ENCODE results near the gene FAF1. TPM values are rescaled to one million over a fixed set of nuclear protein-coding genes. Genes with fewer than 3 reads are reported as not detected.

Gene FAF1
- total and polyA plus RNA-seq, 9 of the 15 experiments (the other 6 are each of a cell fraction or from before 2014, with no cell fraction given): 48.7 to 225 (median 118) TPM

DNA sequence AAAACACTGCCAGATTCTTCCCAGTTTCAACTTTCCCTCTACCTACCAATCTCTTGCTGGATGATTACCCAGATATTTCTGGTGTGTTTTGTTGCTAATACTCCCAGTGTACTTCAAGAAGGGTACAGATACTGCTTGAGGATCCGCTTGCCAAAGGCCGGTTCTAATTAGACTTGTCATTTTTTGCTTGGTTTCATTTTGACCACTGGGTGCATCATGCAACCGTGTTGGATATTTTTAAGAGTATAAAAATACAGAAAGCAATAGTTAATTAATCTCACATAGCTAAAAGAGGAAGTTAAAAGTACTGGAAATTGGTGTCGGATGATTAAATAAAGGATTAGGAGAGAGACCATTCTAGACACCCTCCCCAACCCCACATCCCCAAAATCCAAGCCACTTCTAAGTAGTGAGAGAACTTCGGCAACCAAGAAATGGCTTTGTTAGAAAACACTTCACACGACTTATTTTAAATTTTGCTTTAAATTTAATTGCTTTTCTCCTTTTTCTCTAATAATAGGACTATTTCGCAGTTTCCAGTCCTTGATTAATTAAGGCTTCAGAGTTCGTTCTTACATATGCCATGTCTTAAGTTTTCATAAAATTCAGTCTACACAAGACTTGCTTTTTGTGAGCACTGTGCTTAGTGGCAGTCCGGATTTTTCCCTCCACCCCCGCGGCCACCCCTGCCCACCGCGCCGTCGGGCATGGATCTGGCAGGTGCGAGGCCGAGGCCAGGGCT lies 7.5 kb upstream of the FAF1 start (continued):
- TF ChIP-seq, protein P1, sequence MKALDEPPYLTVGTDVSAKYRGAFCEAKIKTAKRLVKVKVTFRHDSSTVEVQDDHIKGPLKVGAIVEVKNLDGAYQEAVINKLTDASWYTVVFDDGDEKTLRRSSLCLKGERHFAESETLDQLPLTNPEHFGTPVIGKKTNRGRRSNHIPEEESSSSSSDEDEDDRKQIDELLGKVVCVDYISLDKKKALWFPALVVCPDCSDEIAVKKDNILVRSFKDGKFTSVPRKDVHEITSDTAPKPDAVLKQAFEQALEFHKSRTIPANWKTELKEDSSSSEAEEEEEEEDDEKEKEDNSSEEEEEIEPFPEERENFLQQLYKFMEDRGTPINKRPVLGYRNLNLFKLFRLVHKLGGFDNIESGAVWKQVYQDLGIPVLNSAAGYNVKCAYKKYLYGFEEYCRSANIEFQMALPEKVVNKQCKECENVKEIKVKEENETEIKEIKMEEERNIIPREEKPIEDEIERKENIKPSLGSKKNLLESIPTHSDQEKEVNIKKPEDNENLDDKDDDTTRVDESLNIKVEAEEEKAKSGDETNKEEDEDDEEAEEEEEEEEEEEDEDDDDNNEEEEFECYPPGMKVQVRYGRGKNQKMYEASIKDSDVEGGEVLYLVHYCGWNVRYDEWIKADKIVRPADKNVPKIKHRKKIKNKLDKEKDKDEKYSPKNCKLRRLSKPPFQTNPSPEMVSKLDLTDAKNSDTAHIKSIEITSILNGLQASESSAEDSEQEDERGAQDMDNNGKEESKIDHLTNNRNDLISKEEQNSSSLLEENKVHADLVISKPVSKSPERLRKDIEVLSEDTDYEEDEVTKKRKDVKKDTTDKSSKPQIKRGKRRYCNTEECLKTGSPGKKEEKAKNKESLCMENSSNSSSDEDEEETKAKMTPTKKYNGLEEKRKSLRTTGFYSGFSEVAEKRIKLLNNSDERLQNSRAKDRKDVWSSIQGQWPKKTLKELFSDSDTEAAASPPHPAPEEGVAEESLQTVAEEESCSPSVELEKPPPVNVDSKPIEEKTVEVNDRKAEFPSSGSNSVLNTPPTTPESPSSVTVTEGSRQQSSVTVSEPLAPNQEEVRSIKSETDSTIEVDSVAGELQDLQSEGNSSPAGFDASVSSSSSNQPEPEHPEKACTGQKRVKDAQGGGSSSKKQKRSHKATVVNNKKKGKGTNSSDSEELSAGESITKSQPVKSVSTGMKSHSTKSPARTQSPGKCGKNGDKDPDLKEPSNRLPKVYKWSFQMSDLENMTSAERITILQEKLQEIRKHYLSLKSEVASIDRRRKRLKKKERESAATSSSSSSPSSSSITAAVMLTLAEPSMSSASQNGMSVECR (CRISPR knock-in tag; IDR thresholded peaks at IDR 0.05): no peak
- TF ChIP-seq NR2F6 (CRISPR knock-in tag; IDR thresholded peaks at IDR 0.05) (no peak), GABPB1 (CRISPR knock-in tag; IDR thresholded peaks at IDR 0.05) (no peak), GTF2A2 (tag; IDR thresholded peaks at IDR 0.05) (0 out of 2 replicates have a peak, but pooled peaks have one; percentile 17), ZNF197 (CRISPR knock-in tag; IDR thresholded peaks at IDR 0.05; ENCODE audit: low read depth) (no peak), ZEB2 (IDR thresholded peaks at IDR 0.05) (0 out of 2 replicates have a peak, but pooled peaks have one; percentile 9), NFIC (IDR thresholded peaks at IDR 0.05) (no peak), FOXJ3 (CRISPR knock-in tag; IDR thresholded peaks at IDR 0.05) (no peak), LCOR (CRISPR knock-in tag; IDR thresholded peaks at IDR 0.05) (no peak), ZNF583 (CRISPR knock-in tag; IDR thresholded peaks at IDR 0.05) (no peak), BRF1 (IDR thresholded peaks at IDR 0.05; ENCODE audit: borderline replicate concordance, extremely low read depth, insufficient read length) (no peak), ZNF785 (CRISPR knock-in tag; IDR thresholded peaks at IDR 0.05) (no peak), SAFB2 (IDR thresholded peaks at IDR 0.05; ENCODE audit: borderline replicate concordance, low read depth, low read length, severe bottlenecking) (no peak), PHF8 (IDR thresholded peaks at IDR 0.05; ENCODE audit: borderline replicate concordance, low read length) (no peak), ZNF274 (IDR thresholded peaks at IDR 0.05; ENCODE audit: borderline replicate concordance, low read depth, low read length) (no peak), MEF2A (IDR thresholded peaks at IDR 0.05; ENCODE audit: control insufficient read depth, low read depth, low read length) (no peak), SLC30A9 (CRISPR knock-in tag; IDR thresholded peaks at IDR 0.05) (no peak), MYC (IDR thresholded peaks at IDR 0.05; ENCODE audit: low read depth, low read length) (no peak), MYC (CRISPR knock-in tag; IDR thresholded peaks at IDR 0.05; ENCODE audit: borderline replicate concordance, low read depth) (no peak), NR2C1 (IDR thresholded peaks at IDR 0.05) (0 out of 2 replicates have a peak, but pooled peaks have one; percentile 30), NR2C1 (tag; IDR thresholded peaks at IDR 0.05) (no peak), ZFPM2 (CRISPR knock-in tag; IDR thresholded peaks at IDR 0.05) (no peak), ZNF444 (CRISPR knock-in tag; IDR thresholded peaks at IDR 0.05) (no peak), ARID1B (IDR thresholded peaks at IDR 0.05) (no peak), KLF1 (tag; IDR thresholded peaks at IDR 0.05) (no peak), ESRRB (CRISPR knock-in tag; IDR thresholded peaks at IDR 0.05; ENCODE audit: borderline replicate concordance) (no peak), MTA2 (IDR thresholded peaks at IDR 0.05; ENCODE audit: low read depth) (no peak)
- TF ChIP-seq, protein P2, sequence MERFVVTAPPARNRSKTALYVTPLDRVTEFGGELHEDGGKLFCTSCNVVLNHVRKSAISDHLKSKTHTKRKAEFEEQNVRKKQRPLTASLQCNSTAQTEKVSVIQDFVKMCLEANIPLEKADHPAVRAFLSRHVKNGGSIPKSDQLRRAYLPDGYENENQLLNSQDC (CRISPR knock-in tag; IDR thresholded peaks at IDR 0.05): no peak

All from K562 (cell line).